ENCODE results near the gene GALNT7.

DNA sequence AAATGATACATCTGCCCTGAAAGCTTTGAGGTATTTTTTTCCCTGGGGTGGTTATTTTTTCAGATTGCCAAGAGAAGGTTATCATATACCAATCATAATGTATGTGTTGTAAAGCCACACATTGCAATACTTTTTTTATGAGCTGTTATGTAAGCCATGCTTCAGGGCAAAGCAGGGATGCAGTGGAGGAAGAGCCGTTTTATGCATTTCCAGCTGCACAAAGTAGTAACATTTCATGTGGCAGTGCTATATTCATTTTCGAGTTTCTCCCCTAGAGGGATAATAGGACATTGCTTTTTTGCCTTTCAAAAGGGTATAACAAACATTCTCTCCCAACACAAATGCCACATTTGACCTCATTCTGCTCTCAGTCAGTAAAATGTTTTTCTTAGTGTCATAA lies 68.5 kb downstream of the GALNT7 start:
- TF ChIP-seq, protein P1, sequence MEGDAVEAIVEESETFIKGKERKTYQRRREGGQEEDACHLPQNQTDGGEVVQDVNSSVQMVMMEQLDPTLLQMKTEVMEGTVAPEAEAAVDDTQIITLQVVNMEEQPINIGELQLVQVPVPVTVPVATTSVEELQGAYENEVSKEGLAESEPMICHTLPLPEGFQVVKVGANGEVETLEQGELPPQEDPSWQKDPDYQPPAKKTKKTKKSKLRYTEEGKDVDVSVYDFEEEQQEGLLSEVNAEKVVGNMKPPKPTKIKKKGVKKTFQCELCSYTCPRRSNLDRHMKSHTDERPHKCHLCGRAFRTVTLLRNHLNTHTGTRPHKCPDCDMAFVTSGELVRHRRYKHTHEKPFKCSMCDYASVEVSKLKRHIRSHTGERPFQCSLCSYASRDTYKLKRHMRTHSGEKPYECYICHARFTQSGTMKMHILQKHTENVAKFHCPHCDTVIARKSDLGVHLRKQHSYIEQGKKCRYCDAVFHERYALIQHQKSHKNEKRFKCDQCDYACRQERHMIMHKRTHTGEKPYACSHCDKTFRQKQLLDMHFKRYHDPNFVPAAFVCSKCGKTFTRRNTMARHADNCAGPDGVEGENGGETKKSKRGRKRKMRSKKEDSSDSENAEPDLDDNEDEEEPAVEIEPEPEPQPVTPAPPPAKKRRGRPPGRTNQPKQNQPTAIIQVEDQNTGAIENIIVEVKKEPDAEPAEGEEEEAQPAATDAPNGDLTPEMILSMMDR (IDR thresholded peaks at IDR 0.05), result no peak
- TF ChIP-seq POLR2A (IDR thresholded peaks at IDR 0.05), result no peak

Measured in Peyer's patch (tissue), 4 donors.